Tibial nerve (tissue), 4 donors: ENCODE data around the gene ABHD16B. TPM values are rescaled to one million over a fixed set of nuclear protein-coding genes. Genes with fewer than 3 reads are reported as not detected.

Experiments used
- DNase-seq, 2 donors: peaks; one replicate each; pipeline ENCODE4 v3.0.0-alpha.2; 2019; ENCODE audit warnings: low spot score in 2 of 2
- H3K27ac ChIP-seq, 4 donors: fragments of 200-600 bp; sonication (generic) in 3 of 4; one replicate each; pipeline ENCODE4 v1.5.1; 2017 to 2019; ENCODE audit warnings: mild to moderate bottlenecking in 1 of 4
- H3K27me3 ChIP-seq, 2 donors: fragments of 200-600 bp; sonication (generic) in 1 of 2; one replicate each; pipeline versions ENCODE4 v1.5.1 to v1.6.0; 2017 to 2019
- H3K36me3 ChIP-seq, 3 donors: fragments of 200-600 bp; sonication (generic); one replicate each; pipeline ENCODE4 v1.5.1; 2018 to 2019
- H3K4me1 ChIP-seq, 4 donors: fragments of 200-600 bp; sonication (generic) in 3 of 4; one replicate each; pipeline ENCODE4 v1.5.1; 2017 to 2019
- H3K4me3 ChIP-seq, 4 donors: fragments of 200-600 bp; sonication (generic) in 3 of 4; one replicate each; pipeline ENCODE4 v1.5.1; 2017 to 2019; ENCODE audit warnings: mild to moderate bottlenecking in 1 of 4, moderate library complexity in 1 of 4
- H3K9me3 ChIP-seq, 4 donors: fragments of 200-600 bp; sonication (generic) in 3 of 4; one replicate each; pipeline ENCODE4 v1.5.1; 2017 to 2019
- EP300 ChIP-seq, 2 donors: sonication (generic); formaldehyde crosslinking; IDR thresholded peaks; one replicate each; pipeline ENCODE4 v1.6.1; 2017; ENCODE audit warnings: antibody characterized with exemption in 2 of 2, mild to moderate bottlenecking in 1 of 2
- POLR2A ChIP-seq, 2 donors: fragments of 450-650 bp; IDR thresholded peaks; one replicate each; pipeline ENCODE4 v1.6.1; 2017; ENCODE audit warnings: antibody characterized with exemption in 2 of 2, mild to moderate bottlenecking in 2 of 2, moderate library complexity in 2 of 2
- WGBS, 2 donors: methylation state at CpG; one replicate each; pipeline ENCODE4 v1.1.5; 2018; 5-methylcytosine and 5-hydroxymethylcytosine counted together
- total RNA-seq, 4 donors: library from RNA; depleted of rRNA; stranded (reverse); fragments of >200 nt; gene quantifications; one replicate each; pipeline ENCODE4 v1.1.0, GENCODE V29; 2016
- TF ChIP-seq, protein P1 (sequence below), 5 experiments: fragments of 200-600 bp in 3 of 5; fragments of 450-650 bp in 2 of 5; sonication (generic) in 3 of 5; IDR thresholded peaks; one replicate each; pipeline ENCODE4 v1.5.1; 2016 to 2019; ENCODE audit warnings: antibody characterized with exemption in 5 of 5, mild to moderate bottlenecking in 3 of 5, moderate library complexity in 2 of 5

Gene ABHD16B
- total RNA-seq, 4 donors from 2014 or later: not detected

DNA sequence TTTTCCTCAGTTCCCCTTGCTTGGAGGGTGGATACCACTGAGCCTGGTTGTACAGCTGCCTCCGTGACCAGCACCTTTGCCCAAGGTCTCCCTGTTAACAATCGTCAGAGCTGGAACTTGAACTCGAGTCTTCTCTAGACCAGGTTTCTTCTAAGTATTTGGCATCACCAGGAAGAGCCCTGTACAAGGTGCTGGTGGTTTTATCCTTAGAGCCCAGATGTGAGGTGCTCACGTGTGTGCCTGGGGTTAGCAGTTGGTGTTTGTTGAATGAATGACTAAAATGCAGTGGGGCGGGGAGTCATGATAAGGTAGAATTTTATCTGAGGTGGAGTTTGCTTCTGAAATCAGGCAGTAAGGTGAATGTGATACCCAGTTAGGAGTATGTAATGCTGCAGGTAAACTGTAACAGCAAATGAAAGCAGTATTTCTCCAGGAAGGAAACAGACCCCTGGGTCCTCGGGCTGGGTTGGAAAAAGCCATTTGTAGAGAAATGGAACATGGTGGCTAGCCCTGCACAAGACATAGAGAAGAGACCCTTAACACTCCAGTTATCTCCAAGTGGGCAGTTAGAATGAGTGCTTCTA lies 36.8 kb downstream of the ABHD16B start:
- TF ChIP-seq, protein P1, sequence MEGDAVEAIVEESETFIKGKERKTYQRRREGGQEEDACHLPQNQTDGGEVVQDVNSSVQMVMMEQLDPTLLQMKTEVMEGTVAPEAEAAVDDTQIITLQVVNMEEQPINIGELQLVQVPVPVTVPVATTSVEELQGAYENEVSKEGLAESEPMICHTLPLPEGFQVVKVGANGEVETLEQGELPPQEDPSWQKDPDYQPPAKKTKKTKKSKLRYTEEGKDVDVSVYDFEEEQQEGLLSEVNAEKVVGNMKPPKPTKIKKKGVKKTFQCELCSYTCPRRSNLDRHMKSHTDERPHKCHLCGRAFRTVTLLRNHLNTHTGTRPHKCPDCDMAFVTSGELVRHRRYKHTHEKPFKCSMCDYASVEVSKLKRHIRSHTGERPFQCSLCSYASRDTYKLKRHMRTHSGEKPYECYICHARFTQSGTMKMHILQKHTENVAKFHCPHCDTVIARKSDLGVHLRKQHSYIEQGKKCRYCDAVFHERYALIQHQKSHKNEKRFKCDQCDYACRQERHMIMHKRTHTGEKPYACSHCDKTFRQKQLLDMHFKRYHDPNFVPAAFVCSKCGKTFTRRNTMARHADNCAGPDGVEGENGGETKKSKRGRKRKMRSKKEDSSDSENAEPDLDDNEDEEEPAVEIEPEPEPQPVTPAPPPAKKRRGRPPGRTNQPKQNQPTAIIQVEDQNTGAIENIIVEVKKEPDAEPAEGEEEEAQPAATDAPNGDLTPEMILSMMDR (IDR thresholded peaks at IDR 0.05): no peak
- no peak for TF ChIP-seq EP300 (IDR thresholded peaks at IDR 0.05)
- no peak for TF ChIP-seq POLR2A (IDR thresholded peaks at IDR 0.05)
- peaks cover 0 to 7% (median 0%) of the 10 kb centered on the region in 3 donors for H3K36me3 ChIP-seq
- WGBS, 2 donors: 87 to 94% methylated on average over 6 of the region's 6 CpGs
- H3K27me3 ChIP-seq: no peaks in the 10 kb centered on the region
- H3K4me1 ChIP-seq: peaks cover 0 to 66% (median 16%) of the 10 kb centered on the region in 4 donors
- no peak overlapping the region for H3K4me3 ChIP-seq
- DNase-seq: no peak
- no peaks in the 10 kb centered on the region for H3K9me3 ChIP-seq
- H3K27ac ChIP-seq: no peak overlapping the region

DNA sequence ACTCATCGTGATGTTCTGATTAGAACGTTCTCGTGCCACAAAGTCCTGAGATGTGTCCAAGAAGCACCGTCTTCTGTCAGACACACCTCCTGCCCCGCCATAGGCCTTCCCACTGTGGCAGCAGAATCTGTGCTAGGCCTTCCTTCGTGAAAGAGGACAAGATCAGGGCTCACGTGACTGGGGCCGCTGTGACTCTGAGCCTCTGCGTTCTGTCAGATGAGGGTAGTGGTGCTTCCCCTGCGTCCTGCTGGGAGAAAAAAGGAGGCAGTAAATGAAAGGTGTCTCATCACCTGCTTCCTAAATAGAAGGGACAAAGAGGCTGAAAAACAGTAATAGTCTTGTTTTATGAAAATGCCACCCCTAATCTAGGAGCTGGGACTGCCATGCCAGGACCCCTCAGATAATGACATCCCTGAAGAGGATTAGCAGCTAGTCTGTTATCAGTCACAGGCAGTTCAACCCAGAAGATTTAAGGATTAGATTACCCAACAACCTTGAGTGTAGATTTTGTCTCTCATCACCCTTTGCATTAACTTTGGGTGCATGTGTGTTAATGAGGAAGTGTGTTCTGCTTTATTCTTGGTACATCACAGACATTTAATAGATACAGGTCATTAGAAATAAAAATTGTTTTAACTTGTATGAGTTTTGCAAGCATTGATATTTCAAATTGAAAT lies 37.7 kb downstream of the ABHD16B start:
- peaks cover 0 to 72% (median 15%) of the 10 kb centered on the region in 4 donors for H3K4me1 ChIP-seq

DNA sequence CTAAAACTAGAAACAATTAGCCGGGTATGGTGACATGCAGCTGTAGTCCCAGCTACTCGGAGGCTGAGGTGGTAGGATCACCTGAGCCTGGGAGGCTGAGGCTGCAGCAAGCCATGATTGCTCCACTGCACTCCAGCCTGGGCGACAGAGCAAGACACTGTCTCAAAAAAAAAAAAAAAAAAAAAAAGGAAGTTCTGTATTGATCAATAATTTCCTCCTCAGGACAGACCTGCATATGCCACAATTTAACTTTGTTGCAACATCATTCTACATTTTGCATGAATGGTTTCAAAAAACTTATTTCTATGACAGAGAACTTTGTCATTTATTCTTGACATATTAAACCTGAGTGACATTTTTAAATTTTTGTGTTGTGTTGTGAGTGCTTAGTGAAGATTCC lies 39.1 kb downstream of the ABHD16B start:
- Histone ChIP-seq H3K4me3 (no peak overlapping the region), H3K27ac (no peak overlapping the region), H3K4me1 (peaks cover 0 to 69% (median 12%) of the 10 kb centered on the region in 4 donors), H3K27me3 (no peaks in the 10 kb centered on the region), H3K36me3 (peaks cover 0 to 7% (median 0%) of the 10 kb centered on the region in 3 donors), H3K9me3 (no peaks in the 10 kb centered on the region)
- WGBS, 2 donors: 76 to 80% methylated on average over 3 of the region's 3 CpGs
- DNase-seq: no peak
- TF ChIP-seq, protein P1 (IDR thresholded peaks at IDR 0.05): no peak
- no peak for TF ChIP-seq EP300 (IDR thresholded peaks at IDR 0.05)
- TF ChIP-seq POLR2A (IDR thresholded peaks at IDR 0.05): no peak

More for the DNA sequence above, 37.7 kb downstream of the ABHD16B start:
- Histone ChIP-seq H3K27ac (no peak overlapping the region), H3K36me3 (peaks cover 0 to 7% (median 0%) of the 10 kb centered on the region in 3 donors), H3K27me3 (no peaks in the 10 kb centered on the region), H3K9me3 (no peaks in the 10 kb centered on the region), H3K4me3 (no peak overlapping the region)
- TF ChIP-seq EP300 (IDR thresholded peaks at IDR 0.05): no peak
- TF ChIP-seq, protein P1 (IDR thresholded peaks at IDR 0.05): no peak
- WGBS, 2 donors: 84% methylated on average over 10 of the region's 10 CpGs
- DNase-seq: no peak

DNA sequence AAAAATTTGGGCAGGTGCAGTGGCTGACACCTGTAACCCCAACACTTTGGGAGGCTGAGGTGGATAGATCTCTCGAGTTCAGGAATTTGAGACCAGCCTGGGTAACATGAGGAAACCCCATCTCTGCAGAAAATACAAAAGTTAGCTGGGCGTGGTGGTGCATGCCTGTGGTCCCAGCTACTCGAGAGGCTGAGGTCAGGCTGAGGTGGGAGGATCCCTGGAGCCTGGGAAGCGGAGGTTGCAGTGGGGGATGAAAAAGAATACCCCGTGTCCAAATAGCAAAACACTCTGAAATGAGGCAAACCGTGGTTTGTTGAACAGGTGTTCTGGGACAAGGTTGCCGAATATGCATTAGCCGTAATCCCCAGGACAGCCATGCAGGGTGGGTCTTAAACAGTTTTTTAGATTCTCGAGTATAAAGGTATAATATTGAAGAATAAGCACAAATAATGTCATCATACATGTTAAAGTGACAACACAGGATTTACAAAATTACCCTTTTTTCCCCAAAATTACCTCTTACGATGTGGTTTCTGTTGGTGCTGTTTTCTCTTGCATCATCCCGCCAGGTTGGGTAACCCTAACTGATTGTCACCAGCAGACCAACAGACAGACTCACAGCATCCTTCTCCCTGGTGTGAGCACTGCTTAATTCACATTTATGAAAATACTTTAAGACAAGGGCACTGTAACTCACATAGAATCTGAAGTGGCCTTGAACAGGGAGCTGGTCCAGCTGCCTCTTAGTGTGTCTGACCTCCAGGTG lies 42.7 kb downstream of the ABHD16B start:
- no peak for TF ChIP-seq EP300 (IDR thresholded peaks at IDR 0.05)
- TF ChIP-seq POLR2A (IDR thresholded peaks at IDR 0.05): no peak
- TF ChIP-seq, protein P1 (IDR thresholded peaks at IDR 0.05): no peak
- H3K36me3 ChIP-seq: peaks cover 0 to under 1% (median 0%) of the 10 kb centered on the region in 3 donors
- 76 to 77% methylated on average over 11 of the region's 11 CpGs for WGBS, 2 donors
- H3K27me3 ChIP-seq: no peaks in the 10 kb centered on the region
- H3K27ac ChIP-seq: no peak overlapping the region
- no peak for DNase-seq
- no peak overlapping the region for H3K4me3 ChIP-seq
- no peaks in the 10 kb centered on the region for H3K9me3 ChIP-seq
- H3K4me1 ChIP-seq: peaks cover 0 to 50% (median 2%) of the 10 kb centered on the region in 4 donors
